Activated CD4-positive, alpha-beta T cell treated with anti-CD3 and anti-CD28 coated beads for 24 hours (primary cell): ENCODE measurements around the gene SYT2.
A peak's percentile ranks its signal among the peaks of the same experiment; 100 is the strongest.

Experiments
- DNase-seq, 2 donors: peaks; one replicate each; pipeline ENCODE4 v3.0.0-alpha.2; 2020; ENCODE audit warnings: low read depth in 2 of 2

The SYT2 gene

GRCh38 chr1:202704601-202705000 is 5.7 kb downstream of the SYT2 start:
- DNase-seq: no peak

GRCh38 chr1:202703191-202703590 is 7.1 kb downstream of the SYT2 start:
- DNase-seq: no peak

- DNase-seq: no peak
Observed at GRCh38 chr1:202702088-202702487, 8.2 kb downstream of the SYT2 start.

- DNase-seq: no peak
Observed at GRCh38 chr1:202701200-202701599, 9.1 kb downstream of the SYT2 start.

- DNase-seq: no peak
Observed at GRCh38 chr1:202700061-202700460, 10.2 kb downstream of the SYT2 start.

- no peak for DNase-seq
Observed at GRCh38 chr1:202698276-202698675, 12.0 kb downstream of the SYT2 start.

- no peak for DNase-seq
Observed at GRCh38 chr1:202697038-202697437, 13.2 kb downstream of the SYT2 start.

- DNase-seq: no peak
Observed at GRCh38 chr1:202694314-202694713, 15.9 kb downstream of the SYT2 start.

- peak; percentile 49 to 52 for DNase-seq
Observed at GRCh38 chr1:202692959-202693555, 17.2 kb downstream of the SYT2 start.

- no peak for DNase-seq
Observed at GRCh38 chr1:202691816-202692215, 18.4 kb downstream of the SYT2 start.

GRCh38 chr1:202689493-202690342 is 20.5 kb downstream of the SYT2 start:
- no peak for DNase-seq

GRCh38 chr1:202689082-202689481 is 21.2 kb downstream of the SYT2 start:
- DNase-seq: no peak

GRCh38 chr1:202688401-202688800 is 21.9 kb downstream of the SYT2 start:
- DNase-seq: no peak

- DNase-seq: no peak
Observed at GRCh38 chr1:202687798-202688197, 22.5 kb downstream of the SYT2 start.

GRCh38 chr1:202687370-202687769 is 22.9 kb downstream of the SYT2 start:
- no peak for DNase-seq

GRCh38 chr1:202685641-202686040 is 24.6 kb downstream of the SYT2 start:
- no peak for DNase-seq

GRCh38 chr1:202684716-202685115 is 25.5 kb downstream of the SYT2 start:
- no peak for DNase-seq

- no peak for DNase-seq
Observed at GRCh38 chr1:202683029-202683428, 27.2 kb downstream of the SYT2 start.

GRCh38 chr1:202682477-202682876 is 27.8 kb downstream of the SYT2 start:
- no peak for DNase-seq

- DNase-seq: no peak
Observed at GRCh38 chr1:202681736-202682420, 28.4 kb downstream of the SYT2 start.

GRCh38 chr1:202680586-202681352 is 29.5 kb downstream of the SYT2 start:
- no peak for DNase-seq
